Measurements from ENCODE around the gene XYLB.

- TF ChIP-seq POLR2AphosphoS5 (IDR thresholded peaks at IDR 0.05; ENCODE audit: low read depth, low read length): no peak
- TF ChIP-seq TAF1 (IDR thresholded peaks at IDR 0.05; ENCODE audit: borderline replicate concordance, low read depth, low read length): no peak
These were observed 2.6 kb upstream of the XYLB start for GRCh38 chr3:38343797-38344594.

Measured in GM12892 (cell line).